Mesenchymal stem cell (in vitro differentiated cells and primary cell): ENCODE data around the gene COG7.
"Not testable (repeated sequence)": the region's sequence is repeated elsewhere in the genome, so short reads cannot be mapped to it uniquely, and the experiment has no call there.

Experiments
- DNase-seq: peaks from one replicate; pipeline ENCODE4 v3.0.0-alpha.2; 2013
- H2AFZ ChIP-seq: one replicate; pipeline ENCODE4 v1.6.1; 2013; ENCODE audit warnings: low read depth, mild to moderate bottlenecking, control low read depth, inconsistent platforms, low read length, moderate library complexity
- H2AK5ac ChIP-seq: 2 replicates; pipeline ENCODE4 v1.6.1; 2013; ENCODE audit warnings: low read length, moderate library complexity, mild to moderate bottlenecking, inconsistent platforms; ENCODE audit not compliant: severe bottlenecking
- H2BK120ac ChIP-seq: one replicate; pipeline ENCODE4 v1.6.1; 2013; ENCODE audit warnings: low read depth, mild to moderate bottlenecking, inconsistent platforms, low read length, moderate library complexity
- H2BK12ac ChIP-seq, 2 experiments: one replicate each; pipeline ENCODE4 v1.6.1; 2013; ENCODE audit warnings: inconsistent platforms in 2 of 2, low read length in 2 of 2, mild to moderate bottlenecking in 2 of 2, moderate library complexity in 2 of 2, control low read depth in 1 of 2
- H2BK15ac ChIP-seq: one replicate; pipeline ENCODE4 v1.6.1; 2013; ENCODE audit warnings: mild to moderate bottlenecking, low read depth, inconsistent platforms; ENCODE audit not compliant: poor library complexity, severe bottlenecking
- H2BK5ac ChIP-seq: 2 replicates; pipeline ENCODE4 v1.6.1; 2013; ENCODE audit warnings: low read depth, mild to moderate bottlenecking, low read length, control low read depth, inconsistent platforms; ENCODE audit not compliant: poor library complexity, severe bottlenecking
- H3K14ac ChIP-seq, 2 experiments: one replicate each; pipeline ENCODE4 v1.6.1; 2013; ENCODE audit warnings: inconsistent platforms in 2 of 2, low read length in 2 of 2, control low read depth in 1 of 2, mild to moderate bottlenecking in 1 of 2, moderate library complexity in 1 of 2
- H3K18ac ChIP-seq, 2 experiments: one replicate each; pipeline ENCODE4 v1.6.1; 2013; ENCODE audit warnings: inconsistent platforms in 2 of 2, low read length in 2 of 2, control low read depth in 1 of 2, low read depth in 1 of 2, mild to moderate bottlenecking in 1 of 2
- H3K23ac ChIP-seq, 2 experiments: one replicate each; pipeline ENCODE4 v1.6.1; 2013; ENCODE audit warnings: inconsistent platforms in 2 of 2, low read length in 2 of 2, mild to moderate bottlenecking in 2 of 2, moderate library complexity in 2 of 2, control low read depth in 1 of 2
- H3K27ac ChIP-seq: 2 replicates; pipeline ENCODE4 v1.5.1; 2013; ENCODE audit warnings: mild to moderate bottlenecking, moderate library complexity, low read length, control low read depth, inconsistent platforms; ENCODE audit not compliant: poor library complexity, severe bottlenecking
- H3K27me3 ChIP-seq, 2 experiments: 2 replicates each; pipeline versions ENCODE4 v1.6.1 to v1.7.0; 2013; ENCODE audit warnings: low read length in 2 of 2, mild to moderate bottlenecking in 2 of 2, moderate library complexity in 2 of 2, control low read depth in 1 of 2, inconsistent platforms in 1 of 2; ENCODE audit not compliant: control insufficient read depth in 1 of 2, insufficient read depth in 1 of 2
- H3K36me3 ChIP-seq, 2 experiments: 2 replicates each; pipeline versions ENCODE4 v1.6.1 to v1.7.0; 2013; ENCODE audit warnings: low read length in 2 of 2, control low read depth in 1 of 2, inconsistent platforms in 1 of 2, low read depth in 1 of 2, mild to moderate bottlenecking in 1 of 2; ENCODE audit not compliant: insufficient read depth in 2 of 2, control insufficient read depth in 1 of 2
- H3K4ac ChIP-seq, 2 experiments: one replicate each; pipeline ENCODE4 v1.6.1; 2013; ENCODE audit warnings: inconsistent platforms in 2 of 2, low read length in 2 of 2, mild to moderate bottlenecking in 2 of 2, moderate library complexity in 2 of 2, control low read depth in 1 of 2, low read depth in 1 of 2
- H3K4me1 ChIP-seq: 2 replicates; pipeline ENCODE4 v1.6.1; 2013; ENCODE audit warnings: low read depth, low read length, control low read depth; ENCODE audit not compliant: control insufficient read depth, insufficient read depth
- H3K4me2 ChIP-seq: 2 replicates; pipeline ENCODE4 v1.6.1; 2013; ENCODE audit warnings: low read length, mild to moderate bottlenecking, inconsistent platforms; ENCODE audit not compliant: poor library complexity, severe bottlenecking
- H3K4me3 ChIP-seq, 2 experiments: 2 replicates each; pipeline versions ENCODE4 v1.5.1 to v1.7.0; 2013; ENCODE audit warnings: low read length in 2 of 2, mild to moderate bottlenecking in 2 of 2, control low read depth in 1 of 2, low read depth in 1 of 2; ENCODE audit not compliant: insufficient read depth in 1 of 2
- H3K79me1 ChIP-seq: replicated peaks from 2 replicates; pipeline ENCODE4 v1.6.1; 2013; ENCODE audit warnings: mild to moderate bottlenecking, control low read depth, low read length, inconsistent platforms; ENCODE audit not compliant: poor library complexity, severe bottlenecking
- H3K9ac ChIP-seq: 2 replicates; pipeline ENCODE4 v1.7.0; 2013; ENCODE audit warnings: mild to moderate bottlenecking, low read length, moderate library complexity
- H3K9me3 ChIP-seq: 2 replicates; pipeline ENCODE4 v1.7.0; 2013; ENCODE audit warnings: mild to moderate bottlenecking, low read length; ENCODE audit not compliant: control insufficient read depth
- H4K8ac ChIP-seq: one replicate; pipeline ENCODE4 v1.6.1; 2013; ENCODE audit warnings: inconsistent platforms, mild to moderate bottlenecking, low read length, moderate library complexity
- H4K91ac ChIP-seq: one replicate; pipeline ENCODE4 v1.6.1; 2013; ENCODE audit warnings: mild to moderate bottlenecking, low read length, inconsistent platforms
- WGBS: methylation state at CpG from one replicate; pipeline ENCODE4 v1.1.7; 2013; ENCODE audit warnings: mixed read lengths; 5-methylcytosine and 5-hydroxymethylcytosine counted together

COG7 gene

GRCh38 chr16:23394141-23394831 is 58.7 kb downstream of the COG7 start:
- H2BK120ac ChIP-seq: no peak overlapping the region
- H3K9me3 ChIP-seq: no peaks in the 10 kb centered on the region
- no peak overlapping the region for H4K8ac ChIP-seq
- DNase-seq: no peak
- H2AK5ac ChIP-seq: no peak overlapping the region
- H3K23ac ChIP-seq: no peak overlapping the region
- H3K4me3 ChIP-seq: no peak overlapping the region
- H4K91ac ChIP-seq: no peak overlapping the region
- no peaks in the 10 kb centered on the region for H3K79me1 ChIP-seq
- no peak overlapping the region for H2AFZ ChIP-seq
- no peaks in the 10 kb centered on the region for H3K4me1 ChIP-seq
- no peak overlapping the region for H3K4ac ChIP-seq
- no peak overlapping the region for H2BK5ac ChIP-seq
- 100% methylated on average over 3 of the region's 4 CpGs for WGBS
- no peak overlapping the region for H3K18ac ChIP-seq
- H3K27me3 ChIP-seq: no peaks in the 10 kb centered on the region
- H3K9ac ChIP-seq: no peak overlapping the region
- H3K27ac ChIP-seq: no peak overlapping the region
- peaks cover 62 to 84% of the 10 kb centered on the region in 2 experiments for H3K36me3 ChIP-seq
- H3K14ac ChIP-seq: no peak overlapping the region
- H2BK12ac ChIP-seq: no peak overlapping the region
- no peak overlapping the region for H3K4me2 ChIP-seq
- H2BK15ac ChIP-seq: no peak overlapping the region

- Histone ChIP-seq H3K27ac (no peak overlapping the region), H3K4me3 (no peak overlapping the region), H3K4me2 (no peak overlapping the region), H3K27me3 (no peaks in the 10 kb centered on the region), H3K14ac (no peak overlapping the region), H3K18ac (no peak overlapping the region), H3K4ac (no peak overlapping the region), H3K36me3 (peaks cover 57 to 73% of the 10 kb centered on the region in 2 experiments), H4K91ac (no peak overlapping the region), H3K9ac (no peak overlapping the region), H2AK5ac (no peak overlapping the region), H2BK5ac (no peak overlapping the region), H2BK120ac (no peak overlapping the region), H2BK12ac (no peak overlapping the region), H3K79me1 (no peaks in the 10 kb centered on the region), H2AFZ (no peak overlapping the region), H4K8ac (no peak overlapping the region), H3K4me1 (no peaks in the 10 kb centered on the region), H3K23ac (no peak overlapping the region), H2BK15ac (no peak overlapping the region), H3K9me3 (no peaks in the 10 kb centered on the region)
- 98% methylated on average over 6 of the region's 6 CpGs for WGBS
- DNase-seq: no peak
Observed at GRCh38 chr16:23392223-23392600, 60.8 kb downstream of the COG7 start.

- H3K14ac ChIP-seq: no peak overlapping the region
- no peaks in the 10 kb centered on the region for H3K79me1 ChIP-seq
- H3K23ac ChIP-seq: no peak overlapping the region
- no peak overlapping the region for H2BK120ac ChIP-seq
- H3K36me3 ChIP-seq: peaks cover 54 to 67% of the 10 kb centered on the region in 2 experiments
- H3K9me3 ChIP-seq: no peaks in the 10 kb centered on the region
- no peak overlapping the region for H2AFZ ChIP-seq
- H4K8ac ChIP-seq: no peak overlapping the region
- no peak overlapping the region for H3K9ac ChIP-seq
- H2BK5ac ChIP-seq: no peak overlapping the region
- no peak overlapping the region for H2AK5ac ChIP-seq
- WGBS: 94% methylated on average over 17 of the region's 17 CpGs
- no peak overlapping the region for H3K4me3 ChIP-seq
- H3K27me3 ChIP-seq: no peaks in the 10 kb centered on the region
- H3K18ac ChIP-seq: no peak overlapping the region
- no peak overlapping the region for H4K91ac ChIP-seq
- H3K27ac ChIP-seq: no peak overlapping the region
- H3K4me2 ChIP-seq: no peak overlapping the region
- no peak overlapping the region for H2BK12ac ChIP-seq
- H3K4ac ChIP-seq: no peak overlapping the region
- no peak for DNase-seq
- H3K4me1 ChIP-seq: no peaks in the 10 kb centered on the region
- no peak overlapping the region for H2BK15ac ChIP-seq
Observed at GRCh38 chr16:23391381-23392222, 61.4 kb downstream of the COG7 start.

- H3K4me1 ChIP-seq, H3K4me3 ChIP-seq, H3K27me3 ChIP-seq, H3K9ac ChIP-seq, H2AFZ ChIP-seq, H3K4ac ChIP-seq, H2BK12ac ChIP-seq, H3K79me1 ChIP-seq, H3K18ac ChIP-seq, H3K27ac ChIP-seq, H2BK5ac ChIP-seq, H3K14ac ChIP-seq, H2AK5ac ChIP-seq, H4K91ac ChIP-seq, H2BK15ac ChIP-seq, DNase-seq, H3K4me2 ChIP-seq, H2BK120ac ChIP-seq, H3K9me3 ChIP-seq, H3K23ac ChIP-seq: not testable (repeated sequence)
- H3K36me3 ChIP-seq: peaks cover 51 to 52% of the 10 kb centered on the region in 2 experiments
- peak overlapping the region; percentile 7 for H4K8ac ChIP-seq
- 96% methylated on average over 6 of the region's 8 CpGs for WGBS
Observed at GRCh38 chr16:23389936-23390335, 63.1 kb downstream of the COG7 start.
